Esophagus muscularis mucosa (tissue), 4 donors: ENCODE data around the gene PRKD1. TPM values are rescaled to one million over a fixed set of nuclear protein-coding genes. Genes with fewer than 3 reads are reported as not detected.
"Not testable (repeated sequence)": the region's sequence is repeated elsewhere in the genome, so short reads cannot be mapped to it uniquely, and the experiment has no call there.

Source experiments
- DNase-seq: peaks from one replicate; pipeline ENCODE4 v3.0.0-alpha.2; 2017; ENCODE audit errors: extremely low spot score
- H3K27ac ChIP-seq, 4 donors: fragments of 200-600 bp; sonication (generic); replicated peaks in 1 of 4; 1 replicate in 3 of 4; 2 replicates in 1 of 4; pipeline ENCODE4 v1.5.1; 2016 to 2019; ENCODE audit warnings: mild to moderate bottlenecking in 1 of 4
- H3K27me3 ChIP-seq, 4 donors: fragments of 200-600 bp; sonication (generic); one replicate each; pipeline versions ENCODE4 v1.5.1 to v1.6.0; 2016 to 2019
- H3K36me3 ChIP-seq, 4 donors: fragments of 200-600 bp; sonication (generic); one replicate each; pipeline ENCODE4 v1.5.1; 2016 to 2019
- H3K4me1 ChIP-seq, 4 donors: fragments of 200-600 bp; sonication (generic); one replicate each; pipeline ENCODE4 v1.5.1; 2016 to 2019
- H3K4me3 ChIP-seq, 4 donors: fragments of 200-600 bp; sonication (generic); 1 replicate in 2 of 4; 2 replicates in 2 of 4; pipeline ENCODE4 v1.5.1; 2016 to 2019; ENCODE audit warnings: mild to moderate bottlenecking in 4 of 4, moderate library complexity in 1 of 4
- H3K9me3 ChIP-seq, 4 donors: fragments of 200-600 bp; sonication (generic); 1 replicate in 3 of 4; 2 replicates in 1 of 4; pipeline ENCODE4 v1.5.1; 2016 to 2019
- EP300 ChIP-seq: sonication (generic); formaldehyde crosslinking; IDR thresholded peaks from one replicate; pipeline ENCODE4 v1.6.1; 2017; ENCODE audit warnings: antibody characterized with exemption
- POLR2A ChIP-seq: fragments of 450-650 bp; IDR thresholded peaks from one replicate; pipeline ENCODE4 v1.6.1; 2017; ENCODE audit warnings: antibody characterized with exemption, moderate library complexity, mild to moderate bottlenecking, low read depth
- POLR2AphosphoS5 ChIP-seq, 2 donors: sonication (generic); formaldehyde crosslinking; IDR thresholded peaks; one replicate each; pipeline ENCODE4 v1.6.1; 2017; ENCODE audit warnings: antibody characterized with exemption in 2 of 2
- WGBS: methylation state at CpG from one replicate; pipeline ENCODE4 v1.1.5; 2018; 5-methylcytosine and 5-hydroxymethylcytosine counted together
- intact Hi-C: fragments of 100-400 bp; cut with DNase I; formaldehyde crosslinking; loops from one replicate; pipeline ENCODE4 v1.15.1; 2023
- total RNA-seq, 4 donors: library from RNA; depleted of rRNA; stranded (reverse); fragments of >200 nt; gene quantifications; one replicate each; pipeline versions ENCODE4 v1.1.0 to v1.2.1, GENCODE V29; 2016
- TF ChIP-seq, protein P1 (sequence below), 3 experiments: fragments of 200-600 bp in 2 of 3; fragments of 450-650 bp in 1 of 3; sonication (generic) in 2 of 3; IDR thresholded peaks; one replicate each; pipeline ENCODE4 v1.5.1; 2017 to 2019; ENCODE audit warnings: antibody characterized with exemption in 3 of 3, mild to moderate bottlenecking in 2 of 3, moderate library complexity in 1 of 3

The PRKD1 gene
- total RNA-seq, 4 donors from 2014 or later = 10.4 to 18.7 (median 14.0) TPM

DNA sequence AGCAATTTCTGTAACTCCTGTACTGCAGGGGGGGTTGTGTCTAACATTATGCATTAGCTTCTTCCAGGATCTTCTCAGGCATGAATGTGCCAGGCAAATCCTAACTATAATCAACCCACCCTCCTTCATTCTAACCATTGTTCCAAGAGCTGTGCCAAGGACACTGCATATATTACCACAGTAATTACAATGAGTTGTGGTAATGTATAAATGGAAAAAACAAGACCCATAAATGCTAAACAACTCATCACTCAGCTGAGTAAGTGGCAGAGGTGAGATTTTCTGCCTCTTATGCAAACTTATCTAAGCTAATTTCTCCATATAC is 80.6 kb downstream of the PRKD1 start:
- Histone ChIP-seq H3K4me1 (peaks cover 0 to 12% (median 2%) of the 10 kb centered on the region in 4 donors), H3K36me3 (no peaks in the 10 kb centered on the region), H3K4me3 (no peak overlapping the region), H3K27me3 (no peaks in the 10 kb centered on the region), H3K9me3 (no peaks in the 10 kb centered on the region), H3K27ac (no peak overlapping the region)
- intact Hi-C loops = no loop called here
- TF ChIP-seq, protein P1, sequence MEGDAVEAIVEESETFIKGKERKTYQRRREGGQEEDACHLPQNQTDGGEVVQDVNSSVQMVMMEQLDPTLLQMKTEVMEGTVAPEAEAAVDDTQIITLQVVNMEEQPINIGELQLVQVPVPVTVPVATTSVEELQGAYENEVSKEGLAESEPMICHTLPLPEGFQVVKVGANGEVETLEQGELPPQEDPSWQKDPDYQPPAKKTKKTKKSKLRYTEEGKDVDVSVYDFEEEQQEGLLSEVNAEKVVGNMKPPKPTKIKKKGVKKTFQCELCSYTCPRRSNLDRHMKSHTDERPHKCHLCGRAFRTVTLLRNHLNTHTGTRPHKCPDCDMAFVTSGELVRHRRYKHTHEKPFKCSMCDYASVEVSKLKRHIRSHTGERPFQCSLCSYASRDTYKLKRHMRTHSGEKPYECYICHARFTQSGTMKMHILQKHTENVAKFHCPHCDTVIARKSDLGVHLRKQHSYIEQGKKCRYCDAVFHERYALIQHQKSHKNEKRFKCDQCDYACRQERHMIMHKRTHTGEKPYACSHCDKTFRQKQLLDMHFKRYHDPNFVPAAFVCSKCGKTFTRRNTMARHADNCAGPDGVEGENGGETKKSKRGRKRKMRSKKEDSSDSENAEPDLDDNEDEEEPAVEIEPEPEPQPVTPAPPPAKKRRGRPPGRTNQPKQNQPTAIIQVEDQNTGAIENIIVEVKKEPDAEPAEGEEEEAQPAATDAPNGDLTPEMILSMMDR (IDR thresholded peaks at IDR 0.05) = no peak
- TF ChIP-seq POLR2A = no peak
- no peak for TF ChIP-seq POLR2AphosphoS5 (IDR thresholded peaks at IDR 0.05)
- TF ChIP-seq EP300 = no peak
- no peak for DNase-seq

DNA sequence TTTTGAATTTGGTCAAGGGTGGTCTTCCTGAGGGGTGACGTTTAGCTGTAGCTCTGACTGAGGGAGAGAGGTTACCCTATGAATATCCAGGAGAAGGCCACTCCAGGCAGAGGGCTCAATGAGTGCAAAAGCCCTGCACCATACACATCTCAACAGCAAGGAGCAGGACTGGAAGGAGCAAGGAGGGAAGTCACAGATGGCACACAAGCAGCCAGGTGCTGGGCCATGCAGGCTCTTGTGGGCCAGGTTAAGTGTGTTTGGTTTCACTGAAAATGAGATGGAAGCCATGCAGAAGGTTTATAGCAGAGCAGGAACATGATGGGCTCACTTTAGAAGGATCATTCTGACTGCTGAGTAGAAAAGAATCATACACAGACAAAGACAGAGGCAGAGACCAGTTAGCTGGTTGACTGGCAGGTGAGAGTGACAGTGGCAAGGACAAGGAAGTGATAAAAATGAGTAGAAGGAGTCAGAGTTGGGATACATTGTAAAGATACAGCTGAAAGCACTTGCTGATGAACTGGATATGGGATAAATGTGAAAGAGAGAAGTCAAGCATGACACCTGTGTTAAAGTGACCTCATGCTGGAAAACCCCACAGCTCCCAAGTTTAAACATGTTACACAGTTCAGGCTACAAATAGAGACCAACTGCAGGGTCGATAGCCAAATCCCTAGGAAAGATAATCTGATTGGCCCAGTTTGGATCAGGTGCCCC is 81.2 kb downstream of the PRKD1 start:
- no peak for DNase-seq
- H3K27me3 ChIP-seq = no peaks in the 10 kb centered on the region
- peaks cover 0 to 12% (median 2%) of the 10 kb centered on the region in 4 donors for H3K4me1 ChIP-seq
- no peak overlapping the region for H3K27ac ChIP-seq
- H3K9me3 ChIP-seq = peaks cover 0 to under 1% (median under 1%) of the 10 kb centered on the region in 4 donors
- TF ChIP-seq POLR2A = no peak
- TF ChIP-seq, protein P1 (IDR thresholded peaks at IDR 0.05) = no peak
- TF ChIP-seq POLR2AphosphoS5 (IDR thresholded peaks at IDR 0.05) = no peak
- TF ChIP-seq EP300 = no peak
- no peaks in the 10 kb centered on the region for H3K36me3 ChIP-seq
- intact Hi-C loops = no loop called here
- 70% methylated on average over 2 of the region's 2 CpGs for WGBS
- H3K4me3 ChIP-seq = no peak overlapping the region

DNA sequence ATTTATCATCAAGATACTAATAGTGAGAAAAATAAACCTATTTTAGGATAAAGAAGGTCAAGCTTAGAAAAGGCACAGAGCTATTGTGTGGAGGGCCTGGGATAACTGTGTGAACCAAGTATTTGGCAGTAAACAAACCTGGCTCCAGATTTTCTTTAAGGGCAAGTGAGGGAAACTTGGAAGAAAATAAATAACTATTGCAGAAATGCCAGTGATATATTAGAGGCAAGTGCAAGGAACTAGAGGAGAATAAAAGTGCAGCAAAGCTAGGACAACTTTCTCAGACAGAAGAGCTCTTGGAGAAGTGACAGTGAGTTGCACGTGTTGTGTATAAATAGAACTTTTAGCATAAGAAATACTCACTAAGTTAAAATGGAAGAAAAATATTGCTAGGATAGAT is 83.7 kb downstream of the PRKD1 start:
- intact Hi-C loops = no loop called here
- DNase-seq = no peak
- TF ChIP-seq, protein P1 (IDR thresholded peaks at IDR 0.05) = no peak
- TF ChIP-seq EP300 = no peak
- no peak for TF ChIP-seq POLR2AphosphoS5 (IDR thresholded peaks at IDR 0.05)
- TF ChIP-seq POLR2A = no peak

DNA sequence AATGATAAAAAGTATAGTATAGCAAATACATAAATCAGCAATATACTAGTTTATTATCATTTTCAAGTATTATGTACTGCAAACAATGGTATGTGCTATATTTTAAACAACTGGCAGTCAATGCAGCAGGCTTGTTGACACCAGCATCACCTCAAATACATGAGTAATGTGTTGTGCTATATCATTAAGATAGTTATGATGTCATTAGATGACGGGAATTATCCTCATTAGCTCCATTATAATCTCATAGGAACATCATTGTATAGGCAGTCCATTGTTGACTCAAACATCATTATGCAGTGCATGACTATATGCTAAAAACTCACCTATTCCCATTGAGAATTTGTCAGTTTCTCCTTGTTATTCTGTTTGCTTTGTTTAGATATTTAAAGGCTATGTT is 85.4 kb downstream of the PRKD1 start:
- Histone ChIP-seq H3K27ac (no peak overlapping the region), H3K4me3 (no peak overlapping the region), H3K27me3 (no peaks in the 10 kb centered on the region), H3K36me3 (no peaks in the 10 kb centered on the region), H3K4me1 (peaks cover 0 to 12% (median 0%) of the 10 kb centered on the region in 4 donors), H3K9me3 (peaks cover 0 to 30% (median 23%) of the 10 kb centered on the region in 4 donors)
- no peak for DNase-seq
- WGBS = 95% methylated on average over 1 of the region's 1 CpG
- intact Hi-C loops = no loop called here
- no peak for TF ChIP-seq POLR2AphosphoS5 (IDR thresholded peaks at IDR 0.05)
- TF ChIP-seq, protein P1 (IDR thresholded peaks at IDR 0.05) = no peak

More for the DNA sequence above, 83.7 kb downstream of the PRKD1 start:
- H3K4me3 ChIP-seq = no peak overlapping the region
- no peaks in the 10 kb centered on the region for H3K36me3 ChIP-seq
- H3K27me3 ChIP-seq = no peaks in the 10 kb centered on the region
- no peak overlapping the region for H3K27ac ChIP-seq
- 80% methylated on average over 1 of the region's 1 CpG for WGBS
- H3K9me3 ChIP-seq = peaks cover 0 to 26% (median 22%) of the 10 kb centered on the region in 4 donors
- peaks cover 0 to 12% (median 2%) of the 10 kb centered on the region in 4 donors for H3K4me1 ChIP-seq

DNA sequence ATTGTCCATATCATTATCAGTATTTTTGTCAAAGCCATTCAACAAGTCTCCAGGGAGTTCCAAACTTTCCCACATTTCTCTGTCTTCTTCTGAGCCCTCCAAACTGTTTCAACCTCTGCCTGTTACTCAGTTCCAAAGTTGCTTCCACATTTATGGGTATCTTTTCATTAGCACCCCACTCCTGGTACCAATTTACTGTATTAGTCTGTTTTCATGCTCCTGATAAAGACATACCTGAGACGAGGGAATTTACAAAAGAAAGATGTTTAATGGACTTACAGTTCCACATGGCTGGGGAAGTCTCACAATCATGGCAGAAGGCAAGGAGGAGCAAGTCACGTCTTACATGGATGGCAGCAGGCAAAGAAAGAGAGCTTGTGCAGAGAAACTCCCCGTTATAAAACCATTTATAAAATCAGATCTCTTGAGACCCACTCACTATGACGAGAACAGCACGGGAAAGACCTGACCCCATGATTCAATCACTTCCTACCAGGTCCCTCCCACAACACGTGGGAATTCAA is 87.2 kb downstream of the PRKD1 start:
- DNase-seq, H3K27ac ChIP-seq, intact Hi-C loops, H3K36me3 ChIP-seq, H3K4me1 ChIP-seq, H3K4me3 ChIP-seq, H3K27me3 ChIP-seq: not testable (repeated sequence)
- peaks cover 0 to 30% (median 23%) of the 10 kb centered on the region in 4 donors for H3K9me3 ChIP-seq
- WGBS = 92% methylated on average over 5 of the region's 6 CpGs

DNA sequence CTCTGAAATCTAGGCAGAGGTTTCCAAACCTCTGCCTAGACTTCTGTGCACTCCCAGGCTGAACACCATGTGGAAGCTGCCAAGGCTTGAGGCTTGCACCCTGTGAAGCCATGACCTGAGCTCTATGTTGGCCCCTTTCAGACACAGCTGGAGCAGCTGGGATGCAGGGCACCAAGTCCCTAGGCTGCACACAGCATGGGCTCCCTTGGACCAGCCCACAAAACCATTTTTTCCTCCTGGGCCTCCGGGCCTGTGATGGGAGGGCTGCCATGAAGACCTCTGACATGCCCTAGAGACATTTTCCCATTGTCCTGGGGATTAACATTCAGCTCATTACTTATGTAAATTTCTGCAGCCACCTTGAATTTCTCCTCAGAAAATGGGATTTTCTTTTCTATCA is 88.0 kb downstream of the PRKD1 start:
- H3K27me3 ChIP-seq, H3K4me3 ChIP-seq, H3K36me3 ChIP-seq, intact Hi-C loops, H3K4me1 ChIP-seq, DNase-seq, H3K27ac ChIP-seq: not testable (repeated sequence)
- WGBS = 92% methylated on average over 1 of the region's 1 CpG
- H3K9me3 ChIP-seq = peaks cover 0 to 30% (median 23%) of the 10 kb centered on the region in 4 donors
